CD14-positive monocyte (primary cell): ENCODE results near the gene PRSS48. TPM values are rescaled to one million over a fixed set of nuclear protein-coding genes. Genes with fewer than 3 reads are reported as not detected.

ENCODE experiments used
- DNase-seq, 3 donors: peaks; one replicate each; pipeline ENCODE4 v3.0.0-alpha.2; 2011 to 2022
- H2AFZ ChIP-seq: 2 replicates; pipeline ENCODE4 v1.6.0; 2012; ENCODE audit warnings: mild to moderate bottlenecking, low read depth, low read length, inconsistent platforms; ENCODE audit not compliant: insufficient read depth, poor library complexity, severe bottlenecking
- H3K27ac ChIP-seq, 2 donors: 1 replicate in 1 of 2; 2 replicates in 1 of 2; pipeline ENCODE4 v1.5.1; 2012 to 2013; ENCODE audit warnings: low read length in 2 of 2, control low read depth in 1 of 2, inconsistent platforms in 1 of 2, low read depth in 1 of 2, mild to moderate bottlenecking in 1 of 2
- H3K27me3 ChIP-seq, 2 donors: one replicate each; pipeline versions ENCODE4 v1.6.0 to v1.6.1; 2011 to 2013; ENCODE audit warnings: low read length in 2 of 2; ENCODE audit not compliant: control insufficient read depth in 2 of 2, insufficient read depth in 2 of 2
- H3K36me3 ChIP-seq, 2 donors: replicated peaks in 1 of 2; 1 replicate in 1 of 2; 2 replicates in 1 of 2; pipeline versions ENCODE4 v1.5.1 to v1.6.1; 2012 to 2013; ENCODE audit warnings: low read length in 2 of 2, control low read depth in 1 of 2, inconsistent platforms in 1 of 2, mild to moderate bottlenecking in 1 of 2; ENCODE audit not compliant: insufficient read depth in 2 of 2, control insufficient read depth in 1 of 2
- H3K4me1 ChIP-seq, 2 donors: 1 replicate in 1 of 2; 2 replicates in 1 of 2; pipeline versions ENCODE4 v1.5.1 to v1.6.1; 2012 to 2013; ENCODE audit warnings: low read length in 2 of 2, control low read depth in 1 of 2, inconsistent platforms in 1 of 2, mild to moderate bottlenecking in 1 of 2, moderate library complexity in 1 of 2; ENCODE audit not compliant: insufficient read depth in 2 of 2, control insufficient read depth in 1 of 2
- H3K4me2 ChIP-seq: replicated peaks from 2 replicates; pipeline ENCODE3; 2012; ENCODE audit warnings: low read length, moderate library complexity, mild to moderate bottlenecking; ENCODE audit not compliant: poor library complexity, severe bottlenecking; ENCODE audit errors: extremely low read depth
- H3K4me3 ChIP-seq, 3 experiments: fragments of 200-600 bp in 1 of 3; sonication (generic) in 1 of 3; replicated peaks in 1 of 3; 1 replicate in 2 of 3; 2 replicates in 1 of 3; pipeline ENCODE4 v1.5.1; 2011 to 2013; ENCODE audit warnings: low read length in 3 of 3, mild to moderate bottlenecking in 3 of 3, control low read depth in 2 of 3, low read depth in 2 of 3, inconsistent platforms in 1 of 3, moderate library complexity in 1 of 3
- H3K79me2 ChIP-seq: 2 replicates; pipeline ENCODE4 v1.6.0; 2012; ENCODE audit warnings: mild to moderate bottlenecking, control low read depth, inconsistent platforms, low read length, moderate library complexity; ENCODE audit not compliant: insufficient read depth
- H3K9ac ChIP-seq: 2 replicates; pipeline ENCODE4 v1.6.0; 2017; ENCODE audit warnings: low read length, mild to moderate bottlenecking; ENCODE audit not compliant: insufficient read depth, poor library complexity, severe bottlenecking
- H3K9me3 ChIP-seq, 2 donors: replicated peaks in 1 of 2; 1 replicate in 1 of 2; 2 replicates in 1 of 2; pipeline versions ENCODE4 v1.5.1 to v1.6.1; 2012 to 2013; ENCODE audit warnings: low read length in 2 of 2, control low read depth in 1 of 2; ENCODE audit not compliant: control insufficient read depth in 1 of 2, insufficient read depth in 1 of 2
- H4K20me1 ChIP-seq: 2 replicates; pipeline ENCODE4 v1.6.0; 2012; ENCODE audit warnings: mild to moderate bottlenecking, low read length, control low read depth, moderate library complexity; ENCODE audit not compliant: insufficient read depth
- H3K27ac Mint-ChIP-seq, 7 donors: one replicate each; pipeline ENCODE4 v1.8.0; 2020; ENCODE audit warnings: mild to moderate bottlenecking in 7 of 7, mixed read lengths in 7 of 7, moderate library complexity in 6 of 7, inconsistent platforms in 2 of 7
- H3K27me3 Mint-ChIP-seq, 3 donors: one replicate each; pipeline ENCODE4 v1.8.0; 2021 to 2022; ENCODE audit warnings: low read depth in 3 of 3, mild to moderate bottlenecking in 3 of 3, mixed read lengths in 3 of 3, moderate library complexity in 3 of 3, inconsistent platforms in 1 of 3
- H3K36me3 Mint-ChIP-seq, 2 donors: one replicate each; pipeline ENCODE4 v1.8.0; 2020; ENCODE audit warnings: mixed read lengths in 2 of 2, inconsistent platforms in 1 of 2, mild to moderate bottlenecking in 1 of 2
- H3K4me1 Mint-ChIP-seq: one replicate; pipeline ENCODE4 v1.8.0; 2020; ENCODE audit warnings: mild to moderate bottlenecking, mixed read lengths
- H3K4me3 Mint-ChIP-seq, 2 donors: one replicate each; pipeline ENCODE4 v1.8.0; 2020; ENCODE audit warnings: mild to moderate bottlenecking in 2 of 2, mixed read lengths in 2 of 2, moderate library complexity in 1 of 2
- H3K9me3 Mint-ChIP-seq, 7 donors: one replicate each; pipeline ENCODE4 v1.8.0; 2020 to 2022; ENCODE audit warnings: mixed read lengths in 7 of 7, mild to moderate bottlenecking in 6 of 7, moderate library complexity in 6 of 7, inconsistent platforms in 2 of 7
- WGBS: methylation state at CpG from one replicate; pipeline ENCODE4 v1.1.5; 2013; ENCODE audit warnings: missing lambda C conversion rate; ENCODE audit not compliant: insufficient coverage; 5-methylcytosine and 5-hydroxymethylcytosine counted together
- intact Hi-C, 2 donors: fragments of 100-400 bp; cut with micrococcal nuclease; formaldehyde crosslinking; loops; one replicate each; pipeline versions ENCODE4 v1.15.0 to v1.15.1; 2023
- polyA plus RNA-seq, 3 donors: library from polyadenylated mRNA; depleted of rRNA in 1 of 3; unstranded in 2 of 3; stranded (reverse) in 1 of 3; fragments of 300-500 nt in 2 of 3; fragments of >200 nt in 1 of 3; fragmentation: Illumina TruSeq in 2 of 3; gene quantifications; 1 replicate in 2 of 3; 2 replicates in 1 of 3; pipeline ENCODE4 v1.2.3, GENCODE V29; 2012 to 2021
- TF ChIP-seq, protein P1 (sequence below): fragments of 200-600 bp; IDR thresholded peaks from one replicate; pipeline ENCODE4 v1.8.0; 2022; ENCODE audit warnings: antibody characterized with exemption, mild to moderate bottlenecking

The PRSS48 gene
- polyA plus RNA-seq, 3 donors: not detected

DNA sequence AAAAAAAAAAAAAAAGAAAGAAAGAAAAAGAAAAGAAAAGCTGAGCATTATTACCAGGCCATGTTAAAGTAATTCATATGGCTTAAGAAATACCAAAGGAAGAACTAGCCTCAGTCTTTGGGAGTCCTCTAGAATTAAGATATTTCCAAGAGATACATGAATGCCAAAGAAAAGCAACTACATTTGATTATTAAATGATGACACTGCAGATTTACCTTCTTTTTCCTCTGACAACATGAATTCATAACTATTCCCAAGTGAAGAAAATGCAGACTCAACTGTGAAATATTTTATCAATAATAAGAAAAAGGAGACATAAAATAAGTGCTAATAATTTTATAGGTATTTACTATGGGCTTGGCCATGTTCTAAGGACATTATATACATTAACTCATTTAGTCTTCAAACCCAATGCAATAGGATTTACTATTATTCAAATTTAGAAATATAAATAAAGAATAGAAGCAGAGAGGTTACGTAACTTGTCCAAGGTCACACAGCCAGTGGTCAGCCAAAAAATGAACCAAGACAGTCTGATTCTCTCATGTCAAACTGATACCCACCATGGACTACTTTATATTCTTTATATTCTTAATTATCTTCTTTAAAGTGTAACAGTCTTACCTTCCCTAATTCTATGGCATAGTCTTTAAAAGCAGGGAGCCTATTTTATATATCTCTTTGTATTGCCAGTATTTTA is 41.5 kb downstream of the PRSS48 start:
- Mint-ChIP-seq H3K36me3 (no peaks in the 10 kb centered on the region), H3K4me1 (no peaks in the 10 kb centered on the region), H3K27me3 (peaks cover 12 to 24% (median 15%) of the 10 kb centered on the region in 3 donors), H3K9me3 (no peaks in the 10 kb centered on the region), H3K4me3 (no peak overlapping the region), H3K27ac (no peak overlapping the region)
- H3K27ac ChIP-seq: no peak overlapping the region
- no peak overlapping the region for H3K4me2 ChIP-seq
- no peaks in the 10 kb centered on the region for H3K9me3 ChIP-seq
- no peaks in the 10 kb centered on the region for H4K20me1 ChIP-seq
- no peak overlapping the region for H2AFZ ChIP-seq
- H3K4me3 ChIP-seq: no peak overlapping the region
- intact Hi-C loops: no loop called here
- no peak overlapping the region for H3K9ac ChIP-seq
- no peaks in the 10 kb centered on the region for H3K36me3 ChIP-seq
- H3K27me3 ChIP-seq: peaks cover 10 to 17% of the 10 kb centered on the region in 2 donors
- no peaks in the 10 kb centered on the region for H3K79me2 ChIP-seq
- DNase-seq: no peak
- WGBS: no CpG with 5 or more reads among the region's 1 CpG
- H3K4me1 ChIP-seq: no peaks in the 10 kb centered on the region
- TF ChIP-seq, protein P1, sequence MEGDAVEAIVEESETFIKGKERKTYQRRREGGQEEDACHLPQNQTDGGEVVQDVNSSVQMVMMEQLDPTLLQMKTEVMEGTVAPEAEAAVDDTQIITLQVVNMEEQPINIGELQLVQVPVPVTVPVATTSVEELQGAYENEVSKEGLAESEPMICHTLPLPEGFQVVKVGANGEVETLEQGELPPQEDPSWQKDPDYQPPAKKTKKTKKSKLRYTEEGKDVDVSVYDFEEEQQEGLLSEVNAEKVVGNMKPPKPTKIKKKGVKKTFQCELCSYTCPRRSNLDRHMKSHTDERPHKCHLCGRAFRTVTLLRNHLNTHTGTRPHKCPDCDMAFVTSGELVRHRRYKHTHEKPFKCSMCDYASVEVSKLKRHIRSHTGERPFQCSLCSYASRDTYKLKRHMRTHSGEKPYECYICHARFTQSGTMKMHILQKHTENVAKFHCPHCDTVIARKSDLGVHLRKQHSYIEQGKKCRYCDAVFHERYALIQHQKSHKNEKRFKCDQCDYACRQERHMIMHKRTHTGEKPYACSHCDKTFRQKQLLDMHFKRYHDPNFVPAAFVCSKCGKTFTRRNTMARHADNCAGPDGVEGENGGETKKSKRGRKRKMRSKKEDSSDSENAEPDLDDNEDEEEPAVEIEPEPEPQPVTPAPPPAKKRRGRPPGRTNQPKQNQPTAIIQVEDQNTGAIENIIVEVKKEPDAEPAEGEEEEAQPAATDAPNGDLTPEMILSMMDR: no peak

DNA sequence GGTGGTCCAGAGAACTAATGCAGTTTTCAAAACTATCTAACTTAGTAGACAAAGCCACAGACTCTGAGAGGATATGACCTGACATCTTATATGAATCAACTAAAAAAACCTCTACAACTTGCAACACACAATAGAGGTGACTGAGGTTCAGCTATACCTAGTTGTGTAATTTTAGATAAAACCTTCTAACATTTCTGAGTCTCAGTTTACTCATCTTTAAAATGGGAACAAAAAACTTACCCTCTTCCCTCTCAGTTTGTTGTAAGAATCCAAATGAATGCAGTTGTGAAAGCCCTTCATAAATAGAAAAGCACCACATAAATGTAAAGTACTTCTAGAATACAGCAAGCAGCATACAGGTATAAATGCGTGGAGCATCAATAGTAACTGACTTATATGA is 42.5 kb downstream of the PRSS48 start:
- H3K27me3 ChIP-seq: peaks cover 20 to 28% of the 10 kb centered on the region in 2 donors
- WGBS: no CpG with 5 or more reads among the region's 1 CpG
- H3K9me3 ChIP-seq: no peaks in the 10 kb centered on the region
- H3K36me3 Mint-ChIP-seq: no peaks in the 10 kb centered on the region
- no peaks in the 10 kb centered on the region for H3K36me3 ChIP-seq
- H3K27ac ChIP-seq: no peak overlapping the region
- H3K4me3 Mint-ChIP-seq: no peak overlapping the region
- H3K79me2 ChIP-seq: no peaks in the 10 kb centered on the region
- peaks cover 23 to 35% (median 24%) of the 10 kb centered on the region in 3 donors for H3K27me3 Mint-ChIP-seq
- no peaks in the 10 kb centered on the region for H4K20me1 ChIP-seq
- H3K27ac Mint-ChIP-seq: no peak overlapping the region
- H3K4me2 ChIP-seq: no peak overlapping the region
- no peaks in the 10 kb centered on the region for H3K4me1 ChIP-seq
- H3K9ac ChIP-seq: no peak overlapping the region
- no peak overlapping the region for H2AFZ ChIP-seq
- DNase-seq: no peak
- H3K4me1 Mint-ChIP-seq: no peaks in the 10 kb centered on the region
- H3K9me3 Mint-ChIP-seq: no peaks in the 10 kb centered on the region
- intact Hi-C loops: no loop called here
- no peak overlapping the region for H3K4me3 ChIP-seq
- TF ChIP-seq, protein P1: no peak
